ENCODE measurements around the gene MAPK1. TPM values are rescaled to one million over a fixed set of nuclear protein-coding genes. Genes with fewer than 3 reads are reported as not detected.

Gene MAPK1
- total RNA-seq, 1 donor: 46.3 TPM

GRCh38 chr22:21738081-21738480 is 129.4 kb downstream of the MAPK1 start:
- no peak overlapping the region for H3K27ac ChIP-seq (ENCODE audit: low read depth, low read length)
- H3K79me2 ChIP-seq (ENCODE audit: insufficient read depth, low read length): no peaks in the 10 kb centered on the region
- H3K9me3 ChIP-seq (ENCODE audit: low read depth, low read length): no peaks in the 10 kb centered on the region
- no peak for TF ChIP-seq CTCF (IDR thresholded peaks at IDR 0.05; ENCODE audit: extremely low read depth, low read depth, low read length)
- H2AFZ ChIP-seq (ENCODE audit: low read length): no peak overlapping the region
- no peaks in the 10 kb centered on the region for H4K20me1 ChIP-seq (ENCODE audit: insufficient read depth, low read length)
- H3K27me3 ChIP-seq (ENCODE audit: insufficient read depth, low read length): peaks cover 20% of the 10 kb centered on the region
- no peak overlapping the region for H3K4me3 ChIP-seq (ENCODE audit: insufficient read depth, low read length)
- no peak for DNase-seq (ENCODE audit: insufficient read length, low spot score, missing footprints)
- H3K4me2 ChIP-seq (ENCODE audit: insufficient read depth, low read length): no peak overlapping the region
- H3K4me1 ChIP-seq (ENCODE audit: insufficient read depth, low read length): peaks cover 8% of the 10 kb centered on the region
- no peaks in the 10 kb centered on the region for H3K36me3 ChIP-seq (ENCODE audit: insufficient read depth, low read length)

- Histone ChIP-seq H2AFZ (ENCODE audit: low read length) (no peak overlapping the region), H3K4me1 (ENCODE audit: insufficient read depth, low read length) (peaks cover 8% of the 10 kb centered on the region)
These were observed 130.5 kb downstream of the MAPK1 start for GRCh38 chr22:21736948-21737347.

GRCh38 chr22:21736084-21736642 is 131.3 kb downstream of the MAPK1 start:
- DNase-seq (ENCODE audit: insufficient read length, low spot score, missing footprints): no peak
- H2AFZ ChIP-seq (ENCODE audit: low read length): peak overlapping the region; percentile 78
- H3K9me3 ChIP-seq (ENCODE audit: low read depth, low read length): no peaks in the 10 kb centered on the region
- H3K79me2 ChIP-seq (ENCODE audit: insufficient read depth, low read length): no peaks in the 10 kb centered on the region
- H3K27me3 ChIP-seq (ENCODE audit: insufficient read depth, low read length): peaks cover 25% of the 10 kb centered on the region
- no peaks in the 10 kb centered on the region for H3K36me3 ChIP-seq (ENCODE audit: insufficient read depth, low read length)
- peaks cover 8% of the 10 kb centered on the region for H3K4me1 ChIP-seq (ENCODE audit: insufficient read depth, low read length)
- H4K20me1 ChIP-seq (ENCODE audit: insufficient read depth, low read length): no peaks in the 10 kb centered on the region
- H3K27ac ChIP-seq (ENCODE audit: low read depth, low read length): no peak overlapping the region
- TF ChIP-seq CTCF (IDR thresholded peaks at IDR 0.05; ENCODE audit: extremely low read depth, low read depth, low read length): no peak
- H3K4me2 ChIP-seq (ENCODE audit: insufficient read depth, low read length): peak overlapping the region; percentile 74
- peak overlapping the region; percentile 67 for H3K4me3 ChIP-seq (ENCODE audit: insufficient read depth, low read length)

More at GRCh38 chr22:21736948-21737347, 130.5 kb downstream of the MAPK1 start:
- H3K4me2 ChIP-seq (ENCODE audit: insufficient read depth, low read length): no peak overlapping the region
- no peak for TF ChIP-seq CTCF (IDR thresholded peaks at IDR 0.05; ENCODE audit: extremely low read depth, low read depth, low read length)
- no peak for DNase-seq (ENCODE audit: insufficient read length, low spot score, missing footprints)
- H3K36me3 ChIP-seq (ENCODE audit: insufficient read depth, low read length): no peaks in the 10 kb centered on the region
- H3K27me3 ChIP-seq (ENCODE audit: insufficient read depth, low read length): peaks cover 25% of the 10 kb centered on the region
- H3K79me2 ChIP-seq (ENCODE audit: insufficient read depth, low read length): no peaks in the 10 kb centered on the region
- H4K20me1 ChIP-seq (ENCODE audit: insufficient read depth, low read length): no peaks in the 10 kb centered on the region
- no peak overlapping the region for H3K27ac ChIP-seq (ENCODE audit: low read depth, low read length)
- H3K9me3 ChIP-seq (ENCODE audit: low read depth, low read length): no peaks in the 10 kb centered on the region
- H3K4me3 ChIP-seq (ENCODE audit: insufficient read depth, low read length): no peak overlapping the region

- Histone ChIP-seq H3K79me2 (ENCODE audit: insufficient read depth, low read length) (no peaks in the 10 kb centered on the region), H3K27me3 (ENCODE audit: insufficient read depth, low read length) (peaks cover 25% of the 10 kb centered on the region), H3K4me1 (ENCODE audit: insufficient read depth, low read length) (peaks cover 8% of the 10 kb centered on the region), H3K9me3 (ENCODE audit: low read depth, low read length) (no peaks in the 10 kb centered on the region), H3K36me3 (ENCODE audit: insufficient read depth, low read length) (no peaks in the 10 kb centered on the region), H3K4me2 (ENCODE audit: insufficient read depth, low read length) (peak within 1 kb of the TSS; percentile 85), H4K20me1 (ENCODE audit: insufficient read depth, low read length) (no peaks in the 10 kb centered on the region), H3K27ac (ENCODE audit: low read depth, low read length) (no peak within 1 kb of the TSS), H2AFZ (ENCODE audit: low read length) (peak within 1 kb of the TSS; percentile 78), H3K4me3 (ENCODE audit: insufficient read depth, low read length) (peak within 1 kb of the TSS; percentile 68)
- peak; percentile 100 for DNase-seq (ENCODE audit: insufficient read length, low spot score, missing footprints)
- no peak for TF ChIP-seq CTCF (IDR thresholded peaks at IDR 0.05; ENCODE audit: extremely low read depth, low read depth, low read length)
These were observed 132.0 kb downstream of the MAPK1 start, which contains the start of gene YPEL1 for GRCh38 chr22:21735200-21736083. TSS of gene YPEL1 (minus strand) at chr22:21735794. CDS start at chr22:21710744, 25,050 bp downstream.
